Placental pericyte (primary cell): Measurements from ENCODE around the gene CHAD. TPM values are rescaled to one million over a fixed set of nuclear protein-coding genes. Genes with fewer than 3 reads are reported as not detected.

Source experiments
- total RNA-seq: library from RNA; depleted of rRNA; stranded (reverse); fragments of >200 nt; gene quantifications from 2 replicates; pipeline ENCODE4 v1.2.3, GENCODE V29; 2012

CHAD gene
- total RNA-seq: not detected in 2 replicates

GRCh38 chr17:50468304-50469207, at the start of gene CHAD:
CHAD (minus strand) TSS chr17:50468880; CDS start chr17:50468813, 67 bp downstream.

GRCh38 chr17:50507871-50508572, 39.3 kb upstream of the CHAD start, which contains the start of gene MYCBPAP:
MYCBPAP (plus strand) TSS chr17:50508439; CDS start chr17:50508675, 236 bp downstream.

GRCh38 chr17:50478391-50479381, 10.0 kb upstream of the CHAD start, which contains the start of gene RSAD1:
RSAD1 (plus strand) TSS chr17:50478860; CDS start chr17:50478885, 25 bp downstream.

GRCh38 chr17:50425682-50426471, 42.8 kb downstream of the CHAD start, which contains the start of gene ACSF2:
ACSF2 (plus strand) TSS chr17:50426218; CDS start chr17:50426262, 44 bp downstream.

Other genes with a start within 250 kb of the CHAD start
- gene TMEM92, start 194.4 kb downstream of the CHAD start, total RNA-seq: not detected in 2 replicates
- 54.9 and 112 TPM in 2 replicates for gene XYLT2, start 122.8 kb downstream of the CHAD start, total RNA-seq
- gene MRPL27, start 95.7 kb downstream of the CHAD start, total RNA-seq: 63.6 and 65.9 TPM in 2 replicates
- 0.66 and 12.0 TPM in 2 replicates for gene EME1, start 95.7 kb downstream of the CHAD start, total RNA-seq
- gene LRRC59, start 71.4 kb downstream of the CHAD start, total RNA-seq: 304 and 332 TPM in 2 replicates
- gene ACSF2, start 42.7 kb downstream of the CHAD start, total RNA-seq: 11.0 and 40.3 TPM in 2 replicates
- gene RSAD1, start 10.0 kb upstream of the CHAD start, total RNA-seq: 19.0 and 29.2 TPM in 2 replicates
- gene MYCBPAP, start 39.6 kb upstream of the CHAD start, total RNA-seq: 0.14 and 0.44 TPM in 2 replicates
- not detected in 2 replicates for gene EPN3, start 63.9 kb upstream of the CHAD start, total RNA-seq
- gene SPATA20, start 78.3 kb upstream of the CHAD start, total RNA-seq: 87.2 and 99.6 TPM in 2 replicates
- gene CACNA1G, start 91.8 kb upstream of the CHAD start, total RNA-seq: under 0.01 and 0.14 TPM in 2 replicates
- gene ABCC3, start 166.0 kb upstream of the CHAD start, total RNA-seq: 31.1 and 85.8 TPM in 2 replicates
- 35.2 and 63.3 TPM in 2 replicates for gene ANKRD40, start 239.0 kb upstream of the CHAD start, total RNA-seq